MM.1S (cell line): ENCODE data around the gene SV2B.

ENCODE experiments used
- EZH2 ChIP-seq: fragments of 300-600 bp; sonication (generic); optimal IDR thresholded peaks from 2 replicates; pipeline ENCODE3; 2017; ENCODE audit warnings: low read depth, mild to moderate bottlenecking, antibody characterized with exemption, low read length, mixed read lengths
- TF ChIP-seq, protein P1 (sequence below): fragments of 300-600 bp; sonication (generic); IDR thresholded peaks from 2 replicates; pipeline ENCODE4 v1.5.1; 2016; ENCODE audit warnings: antibody characterized with exemption, low read length, mixed read lengths

DNA sequence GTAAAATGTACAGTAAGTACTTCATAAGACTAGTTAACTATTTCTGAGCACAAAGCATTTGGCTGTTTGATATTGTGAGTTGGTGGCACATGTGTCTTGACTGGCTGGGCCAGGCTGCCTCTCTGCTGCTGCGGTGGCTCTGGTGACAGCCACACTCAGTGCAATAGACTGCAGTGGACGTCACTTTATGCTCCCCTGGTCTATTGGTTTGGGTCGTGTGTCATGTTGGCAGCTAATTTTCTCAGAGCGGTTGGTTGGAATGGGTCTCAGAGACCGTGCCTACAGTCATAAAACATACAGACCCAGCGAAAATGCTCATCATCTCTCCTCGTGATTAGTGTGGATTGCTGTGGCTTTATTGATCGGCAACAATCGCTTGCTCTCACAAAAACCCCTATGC is 71.3 kb downstream of the SV2B start:
- TF ChIP-seq, protein P1, sequence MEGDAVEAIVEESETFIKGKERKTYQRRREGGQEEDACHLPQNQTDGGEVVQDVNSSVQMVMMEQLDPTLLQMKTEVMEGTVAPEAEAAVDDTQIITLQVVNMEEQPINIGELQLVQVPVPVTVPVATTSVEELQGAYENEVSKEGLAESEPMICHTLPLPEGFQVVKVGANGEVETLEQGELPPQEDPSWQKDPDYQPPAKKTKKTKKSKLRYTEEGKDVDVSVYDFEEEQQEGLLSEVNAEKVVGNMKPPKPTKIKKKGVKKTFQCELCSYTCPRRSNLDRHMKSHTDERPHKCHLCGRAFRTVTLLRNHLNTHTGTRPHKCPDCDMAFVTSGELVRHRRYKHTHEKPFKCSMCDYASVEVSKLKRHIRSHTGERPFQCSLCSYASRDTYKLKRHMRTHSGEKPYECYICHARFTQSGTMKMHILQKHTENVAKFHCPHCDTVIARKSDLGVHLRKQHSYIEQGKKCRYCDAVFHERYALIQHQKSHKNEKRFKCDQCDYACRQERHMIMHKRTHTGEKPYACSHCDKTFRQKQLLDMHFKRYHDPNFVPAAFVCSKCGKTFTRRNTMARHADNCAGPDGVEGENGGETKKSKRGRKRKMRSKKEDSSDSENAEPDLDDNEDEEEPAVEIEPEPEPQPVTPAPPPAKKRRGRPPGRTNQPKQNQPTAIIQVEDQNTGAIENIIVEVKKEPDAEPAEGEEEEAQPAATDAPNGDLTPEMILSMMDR, result no peak
- no peak for TF ChIP-seq EZH2
